Panc1 (cell line): Measurements from ENCODE around the gene CYTH4.

Source experiments
- POLR2AphosphoS5 ChIP-seq: IDR thresholded peaks from 2 replicates; pipeline ENCODE4 v1.6.1; 2012; ENCODE audit warnings: mild to moderate bottlenecking, low read depth, low read length, moderate library complexity
- SIN3A ChIP-seq: IDR thresholded peaks from 2 replicates; pipeline ENCODE4 v1.6.1; 2012; ENCODE audit warnings: low read depth, mild to moderate bottlenecking, low read length, moderate library complexity, borderline replicate concordance; ENCODE audit not compliant: insufficient read depth
- TCF7L2 ChIP-seq: IDR thresholded peaks from 2 replicates; pipeline ENCODE4 v1.6.1; 2011; ENCODE audit warnings: mild to moderate bottlenecking, low read depth, low read length, inconsistent platforms
- TF ChIP-seq, protein P1 (sequence below): fragments of 450-650 bp; IDR thresholded peaks from 2 replicates; pipeline ENCODE4 v1.5.1; 2017; ENCODE audit warnings: mild to moderate bottlenecking
- TF ChIP-seq, protein P2 (sequence below), 2 experiments: IDR thresholded peaks; 2 replicates each; pipeline ENCODE4 v1.6.1; 2011 to 2012; ENCODE audit warnings: low read depth in 2 of 2, control low read depth in 1 of 2, low read length in 1 of 2, mild to moderate bottlenecking in 1 of 2, moderate library complexity in 1 of 2; ENCODE audit not compliant: insufficient read depth in 1 of 2

DNA sequence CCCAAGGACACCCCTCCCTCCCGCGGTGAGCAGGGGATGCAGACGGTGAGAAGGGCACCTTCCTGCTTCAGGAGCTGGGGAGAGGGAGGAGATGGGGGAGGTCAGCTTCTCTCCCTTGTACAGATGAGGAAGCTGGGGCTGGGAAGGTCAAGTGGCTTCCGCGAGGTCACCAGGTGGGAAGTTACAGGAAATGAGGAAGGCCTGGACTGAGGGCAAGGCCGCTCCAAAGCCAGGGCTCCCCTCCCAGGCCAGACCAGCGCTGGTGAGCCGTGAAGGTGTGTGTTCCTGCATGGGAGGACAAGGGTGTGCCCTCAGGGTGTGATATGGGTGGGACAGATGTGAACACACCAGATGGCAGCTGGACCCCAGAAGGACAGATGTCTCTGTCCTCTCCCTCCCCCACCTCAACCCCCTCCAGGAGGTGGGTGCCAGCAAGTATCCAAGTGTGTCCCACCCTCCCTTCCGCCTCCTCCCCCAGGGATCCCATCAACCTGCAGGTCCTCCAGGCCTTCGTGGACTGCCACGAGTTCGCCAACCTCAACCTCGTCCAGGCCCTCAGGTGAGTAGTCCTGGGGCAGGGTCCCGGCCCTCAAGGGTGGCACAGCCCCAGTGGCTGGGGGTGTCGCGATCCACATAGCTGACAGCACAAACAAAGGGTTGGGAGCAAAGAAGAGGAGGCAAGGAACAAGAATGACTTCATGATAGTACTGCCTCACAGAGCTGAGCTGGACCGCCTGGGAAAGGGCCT lies 16.6 kb downstream of the CYTH4 start:
- TF ChIP-seq, protein P1, sequence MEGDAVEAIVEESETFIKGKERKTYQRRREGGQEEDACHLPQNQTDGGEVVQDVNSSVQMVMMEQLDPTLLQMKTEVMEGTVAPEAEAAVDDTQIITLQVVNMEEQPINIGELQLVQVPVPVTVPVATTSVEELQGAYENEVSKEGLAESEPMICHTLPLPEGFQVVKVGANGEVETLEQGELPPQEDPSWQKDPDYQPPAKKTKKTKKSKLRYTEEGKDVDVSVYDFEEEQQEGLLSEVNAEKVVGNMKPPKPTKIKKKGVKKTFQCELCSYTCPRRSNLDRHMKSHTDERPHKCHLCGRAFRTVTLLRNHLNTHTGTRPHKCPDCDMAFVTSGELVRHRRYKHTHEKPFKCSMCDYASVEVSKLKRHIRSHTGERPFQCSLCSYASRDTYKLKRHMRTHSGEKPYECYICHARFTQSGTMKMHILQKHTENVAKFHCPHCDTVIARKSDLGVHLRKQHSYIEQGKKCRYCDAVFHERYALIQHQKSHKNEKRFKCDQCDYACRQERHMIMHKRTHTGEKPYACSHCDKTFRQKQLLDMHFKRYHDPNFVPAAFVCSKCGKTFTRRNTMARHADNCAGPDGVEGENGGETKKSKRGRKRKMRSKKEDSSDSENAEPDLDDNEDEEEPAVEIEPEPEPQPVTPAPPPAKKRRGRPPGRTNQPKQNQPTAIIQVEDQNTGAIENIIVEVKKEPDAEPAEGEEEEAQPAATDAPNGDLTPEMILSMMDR: no peak
- no peak for TF ChIP-seq POLR2AphosphoS5
- TF ChIP-seq SIN3A: no peak
- TF ChIP-seq, protein P2, sequence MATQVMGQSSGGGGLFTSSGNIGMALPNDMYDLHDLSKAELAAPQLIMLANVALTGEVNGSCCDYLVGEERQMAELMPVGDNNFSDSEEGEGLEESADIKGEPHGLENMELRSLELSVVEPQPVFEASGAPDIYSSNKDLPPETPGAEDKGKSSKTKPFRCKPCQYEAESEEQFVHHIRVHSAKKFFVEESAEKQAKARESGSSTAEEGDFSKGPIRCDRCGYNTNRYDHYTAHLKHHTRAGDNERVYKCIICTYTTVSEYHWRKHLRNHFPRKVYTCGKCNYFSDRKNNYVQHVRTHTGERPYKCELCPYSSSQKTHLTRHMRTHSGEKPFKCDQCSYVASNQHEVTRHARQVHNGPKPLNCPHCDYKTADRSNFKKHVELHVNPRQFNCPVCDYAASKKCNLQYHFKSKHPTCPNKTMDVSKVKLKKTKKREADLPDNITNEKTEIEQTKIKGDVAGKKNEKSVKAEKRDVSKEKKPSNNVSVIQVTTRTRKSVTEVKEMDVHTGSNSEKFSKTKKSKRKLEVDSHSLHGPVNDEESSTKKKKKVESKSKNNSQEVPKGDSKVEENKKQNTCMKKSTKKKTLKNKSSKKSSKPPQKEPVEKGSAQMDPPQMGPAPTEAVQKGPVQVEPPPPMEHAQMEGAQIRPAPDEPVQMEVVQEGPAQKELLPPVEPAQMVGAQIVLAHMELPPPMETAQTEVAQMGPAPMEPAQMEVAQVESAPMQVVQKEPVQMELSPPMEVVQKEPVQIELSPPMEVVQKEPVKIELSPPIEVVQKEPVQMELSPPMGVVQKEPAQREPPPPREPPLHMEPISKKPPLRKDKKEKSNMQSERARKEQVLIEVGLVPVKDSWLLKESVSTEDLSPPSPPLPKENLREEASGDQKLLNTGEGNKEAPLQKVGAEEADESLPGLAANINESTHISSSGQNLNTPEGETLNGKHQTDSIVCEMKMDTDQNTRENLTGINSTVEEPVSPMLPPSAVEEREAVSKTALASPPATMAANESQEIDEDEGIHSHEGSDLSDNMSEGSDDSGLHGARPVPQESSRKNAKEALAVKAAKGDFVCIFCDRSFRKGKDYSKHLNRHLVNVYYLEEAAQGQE (IDR thresholded peaks at IDR 0.05; ENCODE audit: insufficient read depth in 1 of 2, low read depth in 2 of 2, low read length in 1 of 2): no peak
- no peak for TF ChIP-seq TCF7L2
